SHP77 (cell line): ENCODE measurements around the gene ZFYVE19.

Experiments used
- DNase-seq, 2 experiments: peaks; one replicate each; lab custom pipeline; 2025; lab: John Stamatoyannopoulos, UW

The ZFYVE19 gene

DNA sequence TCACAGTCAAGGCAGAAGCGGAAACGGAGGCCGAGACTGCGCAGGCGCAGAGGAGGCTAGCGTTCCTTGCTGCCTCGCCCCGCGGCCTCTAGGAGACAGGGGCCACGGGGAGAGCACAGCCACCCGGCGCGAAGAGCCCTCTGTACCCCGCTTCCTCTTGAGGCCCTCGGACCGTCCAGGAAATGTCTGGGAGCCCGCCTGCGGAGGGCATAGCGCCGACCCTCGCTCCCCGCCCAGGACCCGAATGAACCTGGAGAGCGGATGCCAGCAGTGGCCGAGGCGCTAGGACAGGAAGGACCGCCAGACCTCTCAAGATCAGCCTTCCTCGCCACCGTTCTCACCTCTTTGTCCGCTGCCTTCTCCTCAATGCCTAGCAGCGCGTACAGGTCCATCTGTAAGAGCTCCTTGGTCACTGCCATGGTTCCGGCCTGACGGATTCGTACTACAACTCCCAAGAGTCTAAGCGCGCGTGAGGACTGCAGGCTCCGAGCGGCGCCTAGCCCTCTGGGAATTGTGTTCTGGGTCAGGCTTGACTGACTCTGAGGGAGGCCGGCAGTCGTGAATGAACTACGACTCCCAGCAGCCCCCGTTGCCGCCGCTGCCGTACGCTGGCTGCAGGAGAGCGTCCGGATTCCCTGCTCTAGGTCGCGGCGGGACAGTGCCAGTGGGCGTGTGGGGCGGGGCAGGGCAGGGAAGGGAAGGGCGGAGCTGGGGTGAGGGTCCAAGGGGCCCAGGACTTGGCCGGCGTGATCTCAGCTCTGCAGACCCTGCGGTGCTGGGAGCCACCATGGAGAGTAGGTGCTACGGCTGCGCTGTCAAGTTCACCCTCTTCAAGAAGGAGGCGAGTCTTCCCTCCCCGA is at the start of gene ZFYVE19, which contains the start of gene DNAJC17:
Gene ZFYVE19, plus strand, starts transcription at position 62 of the 860 bp plus-strand sequence. Its CDS starts 501 bp downstream, at position 563.
Gene DNAJC17, minus strand, starts transcription at position 446 of the 860 bp plus-strand sequence. Its CDS starts 27 bp downstream, at position 419.
- peak; percentile 97 to 98 for DNase-seq

- no peak for DNase-seq
These were observed 46.9 kb upstream of the ZFYVE19 start for GRCh38 chr15:40759961-40760360.

GRCh38 chr15:40762919-40763800 is 43.7 kb upstream of the ZFYVE19 start:
- DNase-seq, result peak; percentile 88 to 91

DNA sequence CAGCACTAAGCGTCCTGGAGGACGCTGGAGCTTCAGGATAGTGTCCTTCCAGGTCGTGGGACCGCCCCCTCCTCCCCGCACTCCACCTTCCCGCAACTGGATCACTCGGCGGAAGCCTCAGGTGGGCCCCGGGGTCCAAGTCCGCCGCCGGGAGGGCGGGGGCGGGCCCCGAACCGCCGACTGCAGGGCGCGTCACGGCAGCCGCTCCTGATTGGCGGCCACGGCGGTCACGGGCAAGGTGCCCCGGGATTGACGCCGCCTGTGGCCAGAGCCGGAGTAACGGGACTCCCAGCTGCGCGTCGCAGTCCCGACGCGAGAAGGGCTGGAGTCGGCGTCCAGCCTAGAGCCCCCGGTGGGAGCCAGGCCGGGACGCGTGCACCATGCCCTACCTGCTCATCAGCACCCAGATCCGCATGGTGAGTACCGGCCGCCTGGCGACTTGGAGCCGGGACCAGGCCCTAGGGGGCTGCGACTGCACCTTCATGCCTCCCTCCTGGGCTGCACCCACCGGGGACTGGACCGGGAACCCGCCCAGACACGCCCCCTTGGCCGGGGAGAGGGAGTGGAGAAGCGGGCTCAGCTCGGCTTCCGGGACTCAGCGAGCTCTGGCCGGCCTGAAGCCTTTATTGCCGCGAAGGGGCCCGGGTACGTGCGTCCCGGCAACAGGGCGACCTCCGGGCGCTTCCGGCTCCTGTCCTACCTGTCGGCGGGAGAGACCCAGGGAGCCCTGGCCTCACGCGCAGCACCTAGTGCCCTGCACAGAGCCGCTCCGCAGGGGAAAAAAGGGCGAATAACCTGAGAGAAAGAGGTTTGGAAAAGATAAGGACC is 42.9 kb upstream of the ZFYVE19 start, which contains the start of gene GCHFR:
Gene GCHFR, plus strand, starts transcription at position 268 of the 828 bp plus-strand sequence. Its CDS starts 113 bp downstream, at position 381.
- peak; percentile 60 to 71 for DNase-seq

- no peak for DNase-seq
These were observed 42.2 kb upstream of the ZFYVE19 start for GRCh38 chr15:40764629-40765103.

- DNase-seq, result no peak
These were observed 40.6 kb upstream of the ZFYVE19 start for GRCh38 chr15:40766194-40766815.

DNA sequence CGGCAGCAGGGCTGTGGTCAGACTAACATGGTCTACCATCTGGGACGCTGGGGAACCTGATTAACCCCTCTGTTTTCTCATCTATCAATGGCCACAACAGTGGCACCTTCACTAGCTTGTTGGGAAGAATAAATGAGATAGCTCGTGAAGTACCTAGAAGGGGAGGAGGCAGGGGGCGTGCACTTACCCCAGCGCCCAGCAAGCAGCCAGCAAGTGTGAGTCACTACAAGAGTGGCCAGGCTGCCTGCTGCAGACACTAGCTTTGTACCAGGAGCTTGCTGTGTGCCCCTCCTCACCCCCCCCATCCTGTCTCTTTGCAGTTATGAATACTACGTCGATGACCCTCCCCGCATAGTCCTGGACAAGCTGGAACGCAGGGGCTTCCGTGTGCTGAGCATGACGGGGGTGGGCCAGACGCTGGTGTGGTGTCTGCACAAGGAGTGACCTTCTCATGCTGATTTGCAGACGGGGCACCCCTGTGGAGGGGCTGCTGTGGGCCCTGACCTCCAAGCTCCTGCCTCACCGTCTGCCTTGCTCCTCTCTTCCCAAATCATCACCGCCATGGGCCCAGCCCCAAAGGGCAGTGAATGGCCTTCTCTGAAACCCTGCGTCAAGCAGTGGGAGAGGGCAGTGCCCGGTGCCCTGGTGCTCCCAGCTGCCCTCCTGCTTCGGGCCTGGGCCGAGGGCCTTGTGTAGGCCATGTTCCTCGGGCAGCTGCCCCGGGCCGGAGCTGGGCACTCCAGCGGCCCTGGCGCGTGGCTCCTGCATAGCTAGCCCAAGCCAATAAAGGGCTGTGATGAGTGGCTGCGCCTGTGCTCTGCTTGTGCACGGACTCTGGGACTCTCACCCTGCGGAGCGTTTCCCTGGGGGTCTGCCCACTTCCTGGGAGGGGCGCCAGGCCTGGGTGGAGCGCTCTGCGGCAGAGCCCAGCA is 39.7 kb upstream of the ZFYVE19 start:
- DNase-seq, result no peak

DNA sequence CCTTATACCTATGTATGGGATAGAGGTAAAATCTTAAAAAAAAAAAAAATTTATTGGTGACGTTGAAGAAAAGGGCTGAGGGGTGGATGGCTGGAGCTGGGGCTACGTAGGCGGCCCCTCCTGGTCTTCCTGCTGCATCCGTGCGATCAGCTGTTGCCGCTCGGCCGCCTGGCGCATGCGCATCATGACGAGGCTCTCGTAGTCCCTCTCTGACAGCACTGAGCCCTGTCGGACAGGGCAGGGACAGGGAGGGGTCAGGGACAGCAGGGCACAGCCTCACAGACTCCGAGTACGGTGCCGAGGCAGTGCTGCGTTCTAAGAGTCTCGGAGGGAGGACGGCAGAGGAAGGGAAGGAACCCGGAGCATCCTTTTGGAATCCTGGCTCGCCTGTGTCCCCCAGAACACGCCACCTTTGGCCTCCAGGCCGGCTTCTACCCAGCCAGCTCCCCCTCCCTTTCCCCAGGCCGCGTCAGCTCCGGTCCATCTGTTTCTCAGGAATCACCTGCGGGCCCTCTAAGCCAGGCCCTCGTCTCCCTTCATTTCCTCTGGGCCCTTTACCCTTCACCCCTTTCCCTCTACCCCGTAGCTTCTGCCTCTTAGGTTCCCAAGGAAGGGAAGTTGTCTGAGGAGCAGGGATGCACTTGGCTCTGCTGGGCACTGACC is 38.9 kb upstream of the ZFYVE19 start:
- no peak for DNase-seq

GRCh38 chr15:40768521-40769273 is 38.2 kb upstream of the ZFYVE19 start:
- DNase-seq, result no peak

- no peak for DNase-seq
These were observed 37.4 kb upstream of the ZFYVE19 start, which contains the start of gene C15orf62 for GRCh38 chr15:40769274-40770146. Gene C15orf62 (plus strand): TSS chr15:40769980. CDS start chr15:40770496, 516 bp downstream.

DNA sequence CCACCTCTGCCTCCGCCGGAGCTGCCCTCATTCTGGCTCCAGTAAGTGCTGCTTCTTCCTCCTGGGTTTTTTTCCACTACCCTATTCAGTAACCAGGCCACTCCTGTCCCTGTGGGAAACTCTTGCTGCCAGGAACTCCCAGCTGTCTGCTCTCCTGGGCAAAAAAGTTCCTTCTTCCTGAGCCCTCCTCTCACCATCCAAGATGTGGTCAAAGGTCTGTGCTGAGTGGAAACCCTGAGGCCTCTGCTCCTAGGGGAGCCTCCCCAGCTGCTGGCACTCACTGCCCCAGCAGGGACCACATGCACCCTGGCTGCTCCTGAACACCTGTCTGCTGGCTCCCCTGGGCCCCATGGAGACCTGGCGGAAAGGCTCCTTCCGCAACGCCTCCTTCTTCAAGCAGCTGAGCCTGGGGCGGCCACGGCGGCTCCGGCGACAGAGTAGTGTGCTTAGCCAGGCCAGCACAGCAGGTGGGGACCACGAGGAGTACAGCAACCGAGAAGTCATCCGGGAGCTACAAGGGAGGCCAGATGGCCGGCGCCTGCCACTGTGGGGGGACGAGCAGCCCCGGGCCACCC is 36.7 kb upstream of the ZFYVE19 start:
- DNase-seq, result no peak

DNA sequence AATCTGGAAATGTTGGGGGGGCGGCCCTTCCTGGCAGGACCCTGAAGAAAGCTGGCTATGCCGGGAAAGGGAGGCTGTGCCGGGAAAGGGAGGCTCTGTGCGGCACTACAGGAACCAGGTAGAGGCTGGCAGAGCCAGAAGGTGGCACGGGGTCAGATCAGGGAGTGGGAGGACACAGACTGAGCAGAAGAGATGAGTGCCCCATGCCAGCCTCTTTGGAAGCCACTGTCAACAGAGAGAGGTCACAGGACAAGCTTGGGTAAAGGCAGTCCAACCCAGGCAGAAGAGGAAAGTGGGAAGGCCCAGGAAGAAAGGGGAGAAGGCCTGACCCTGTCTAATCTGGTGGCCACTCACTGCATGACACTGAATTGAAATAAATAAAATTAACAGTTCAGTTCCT is 35.6 kb upstream of the ZFYVE19 start:
- DNase-seq, result no peak

DNA sequence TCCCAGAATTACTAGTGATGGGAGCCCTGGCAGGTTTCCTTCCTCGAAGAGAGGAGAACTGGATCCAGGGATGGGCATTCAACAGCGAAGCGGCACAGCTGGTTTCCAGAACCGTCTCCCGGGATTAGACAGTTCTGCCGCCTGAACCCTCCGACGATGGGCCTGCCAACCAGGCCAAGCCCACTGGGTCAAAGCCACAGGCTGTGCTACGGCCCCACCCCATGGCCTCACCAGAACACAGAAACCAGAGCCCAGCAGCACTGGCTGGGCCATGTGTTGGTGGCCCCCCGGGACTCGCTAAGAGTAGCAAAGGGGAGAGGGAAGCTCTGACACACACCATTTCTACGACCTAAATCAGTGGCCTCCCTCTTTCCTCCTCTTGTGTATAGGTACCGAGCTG is 34.9 kb upstream of the ZFYVE19 start:
- DNase-seq, result no peak

GRCh38 chr15:40773496-40773895 is 33.4 kb upstream of the ZFYVE19 start:
- no peak for DNase-seq

GRCh38 chr15:40773902-40774301 is 33.0 kb upstream of the ZFYVE19 start:
- no peak for DNase-seq

- DNase-seq, result no peak
These were observed 31.9 kb upstream of the ZFYVE19 start for GRCh38 chr15:40775007-40775406.
